Measurements from ENCODE around the gene RANBP3L. TPM values are rescaled to one million over a fixed set of nuclear protein-coding genes. Genes with fewer than 3 reads are reported as not detected.
"Not testable (repeated sequence)": the region's sequence is repeated elsewhere in the genome, so short reads cannot be mapped to it uniquely, and the experiment has no call there.

Gene RANBP3L, protein sequence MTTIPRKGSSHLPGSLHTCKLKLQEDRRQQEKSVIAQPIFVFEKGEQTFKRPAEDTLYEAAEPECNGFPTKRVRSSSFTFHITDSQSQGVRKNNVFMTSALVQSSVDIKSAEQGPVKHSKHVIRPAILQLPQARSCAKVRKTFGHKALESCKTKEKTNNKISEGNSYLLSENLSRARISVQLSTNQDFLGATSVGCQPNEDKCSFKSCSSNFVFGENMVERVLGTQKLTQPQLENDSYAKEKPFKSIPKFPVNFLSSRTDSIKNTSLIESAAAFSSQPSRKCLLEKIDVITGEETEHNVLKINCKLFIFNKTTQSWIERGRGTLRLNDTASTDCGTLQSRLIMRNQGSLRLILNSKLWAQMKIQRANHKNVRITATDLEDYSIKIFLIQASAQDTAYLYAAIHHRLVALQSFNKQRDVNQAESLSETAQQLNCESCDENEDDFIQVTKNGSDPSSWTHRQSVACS
- not detected for total RNA-seq

DNA sequence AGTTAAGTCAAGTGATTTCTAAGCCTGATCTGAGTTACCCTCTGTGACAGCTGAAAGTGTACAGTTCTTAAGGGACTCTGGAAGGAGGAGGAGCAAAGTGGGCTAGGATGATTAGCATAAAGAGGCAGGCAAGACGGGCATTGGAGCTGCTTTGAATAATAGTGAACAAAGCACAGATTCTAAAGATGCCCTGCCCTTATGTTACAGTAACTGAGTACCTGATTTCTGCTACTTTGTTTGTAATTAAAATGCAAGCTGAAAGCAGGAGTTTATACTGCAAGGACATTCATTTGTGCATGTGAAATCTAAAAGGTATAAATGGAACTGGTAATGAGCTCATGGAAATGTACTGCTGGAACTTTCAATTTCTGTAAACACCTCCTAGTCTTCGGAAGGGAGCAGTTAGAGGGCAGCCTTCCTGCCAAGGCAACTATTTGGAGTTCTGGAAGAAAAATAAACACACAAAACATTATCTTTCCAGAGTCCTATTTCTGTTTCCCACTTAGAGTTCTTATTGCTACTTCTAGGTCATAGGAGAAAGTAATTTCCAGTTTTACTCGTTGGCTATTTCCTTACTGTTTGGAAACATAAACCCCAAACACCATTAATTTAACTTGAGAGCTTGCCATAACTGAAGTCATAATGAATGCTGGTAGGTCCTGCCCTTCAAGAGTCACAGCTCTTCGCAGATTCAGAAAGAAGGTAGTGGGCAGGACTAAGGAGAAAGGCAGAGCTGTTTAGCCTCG, at the start of gene RANBP3L:
Gene RANBP3L, minus strand, starts transcription at position 45 of the 746 bp plus-strand sequence. CDS start 486 bp downstream, outside the sequence.
- peaks cover 5% of the 10 kb centered on the region for H3K27me3 Mint-ChIP-seq
- no peak within 1 kb of the TSS for H3K4me3 Mint-ChIP-seq
- ATAC-seq (peak; percentile 56), DNase-seq (no peak)
- H3K9me3 Mint-ChIP-seq: no peaks in the 10 kb centered on the region
- intact Hi-C loops (cut with micrococcal nuclease): no loop called here
- no peak within 1 kb of the TSS for H3K27ac Mint-ChIP-seq
- peaks cover 6% of the 10 kb centered on the region for H3K4me1 Mint-ChIP-seq (ENCODE audit: low read depth)
- TF ChIP-seq, protein P1, sequence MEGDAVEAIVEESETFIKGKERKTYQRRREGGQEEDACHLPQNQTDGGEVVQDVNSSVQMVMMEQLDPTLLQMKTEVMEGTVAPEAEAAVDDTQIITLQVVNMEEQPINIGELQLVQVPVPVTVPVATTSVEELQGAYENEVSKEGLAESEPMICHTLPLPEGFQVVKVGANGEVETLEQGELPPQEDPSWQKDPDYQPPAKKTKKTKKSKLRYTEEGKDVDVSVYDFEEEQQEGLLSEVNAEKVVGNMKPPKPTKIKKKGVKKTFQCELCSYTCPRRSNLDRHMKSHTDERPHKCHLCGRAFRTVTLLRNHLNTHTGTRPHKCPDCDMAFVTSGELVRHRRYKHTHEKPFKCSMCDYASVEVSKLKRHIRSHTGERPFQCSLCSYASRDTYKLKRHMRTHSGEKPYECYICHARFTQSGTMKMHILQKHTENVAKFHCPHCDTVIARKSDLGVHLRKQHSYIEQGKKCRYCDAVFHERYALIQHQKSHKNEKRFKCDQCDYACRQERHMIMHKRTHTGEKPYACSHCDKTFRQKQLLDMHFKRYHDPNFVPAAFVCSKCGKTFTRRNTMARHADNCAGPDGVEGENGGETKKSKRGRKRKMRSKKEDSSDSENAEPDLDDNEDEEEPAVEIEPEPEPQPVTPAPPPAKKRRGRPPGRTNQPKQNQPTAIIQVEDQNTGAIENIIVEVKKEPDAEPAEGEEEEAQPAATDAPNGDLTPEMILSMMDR (IDR thresholded peaks at IDR 0.05): no peak
- H3K36me3 Mint-ChIP-seq (ENCODE audit: low read depth): no peaks in the 10 kb centered on the region
- ChIA-PET CTCF (interaction anchor here (0.7 to 1.8 kb wide), 3 partner anchors 33 to 223 kb away, joined by 4 to 6 read pairs (median 6); no protein-coding TSS in a partner anchor), POLR2A (no interaction called here)

DNA sequence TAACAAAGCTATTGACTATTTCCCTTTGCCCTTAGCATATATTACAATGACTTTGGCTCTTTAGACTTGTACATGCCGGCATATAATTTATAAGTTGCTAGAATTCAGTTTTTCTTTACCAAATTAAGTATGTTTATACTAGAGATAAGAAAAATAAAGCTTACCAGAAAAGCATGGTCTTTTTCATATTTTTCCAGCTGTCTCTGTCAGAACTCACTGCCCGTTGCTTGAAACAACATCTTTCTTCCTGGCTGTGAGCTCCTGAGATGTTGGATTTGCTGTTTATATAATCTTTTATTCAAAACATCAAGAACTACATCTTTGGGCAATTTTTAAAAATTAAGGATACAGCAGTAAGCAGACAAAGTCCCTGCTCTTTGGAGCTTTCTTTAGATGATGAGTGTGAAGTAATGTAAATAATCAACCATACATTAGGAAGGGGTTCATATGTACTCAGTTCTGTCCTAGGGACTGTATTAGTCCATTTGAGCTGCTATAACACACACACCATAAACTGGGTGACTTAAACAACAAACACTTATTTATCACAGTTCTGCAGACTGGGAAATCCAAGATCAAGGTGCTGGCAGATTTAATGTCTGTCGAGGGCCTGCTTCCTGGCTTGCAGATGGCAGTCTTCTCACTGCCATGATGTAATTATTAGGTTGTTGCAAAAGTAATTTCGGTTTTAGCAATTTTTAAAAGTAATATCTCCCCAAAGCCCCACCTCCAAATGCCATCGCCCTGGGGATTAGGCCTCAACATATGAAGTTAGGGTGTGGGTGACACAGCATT, 45.4 kb upstream of the RANBP3L start:
- intact Hi-C loops (cut with micrococcal nuclease): no loop called here
- H3K27ac Mint-ChIP-seq: no peak overlapping the region
- no peaks in the 10 kb centered on the region for H3K9me3 Mint-ChIP-seq
- H3K4me1 Mint-ChIP-seq (ENCODE audit: low read depth): no peaks in the 10 kb centered on the region
- no peaks in the 10 kb centered on the region for H3K27me3 Mint-ChIP-seq
- no peaks in the 10 kb centered on the region for H3K36me3 Mint-ChIP-seq (ENCODE audit: low read depth)
- ChIA-PET POLR2A (no interaction called here), CTCF (no interaction called here)
- ATAC-seq (no peak), DNase-seq (no peak)
- no peak overlapping the region for H3K4me3 Mint-ChIP-seq
- TF ChIP-seq, protein P1 (IDR thresholded peaks at IDR 0.05): no peak

DNA sequence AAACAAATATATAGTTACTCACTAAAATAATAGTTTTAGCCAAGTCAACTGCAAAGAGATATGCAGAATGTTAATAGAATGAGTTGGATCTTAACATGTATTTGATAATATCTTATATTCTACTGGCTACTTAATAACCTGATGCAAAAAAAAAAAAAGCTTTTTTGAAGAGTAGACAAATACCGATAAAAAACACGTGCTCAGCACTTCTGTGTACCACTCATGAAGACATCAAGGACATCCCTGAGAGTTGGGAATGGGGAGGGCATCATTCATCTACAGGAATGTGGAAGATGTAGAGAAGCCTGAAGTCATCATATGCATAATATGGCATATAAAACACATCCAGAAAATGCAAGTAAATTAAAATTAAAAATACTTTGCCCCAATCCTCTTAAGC, 43.2 kb upstream of the RANBP3L start:
- H3K9me3 Mint-ChIP-seq: no peaks in the 10 kb centered on the region
- ChIA-PET CTCF (no interaction called here), POLR2A (no interaction called here)
- no peak overlapping the region for H3K4me3 Mint-ChIP-seq
- DNase-seq (no peak), ATAC-seq (no peak)
- H3K27me3 Mint-ChIP-seq: peaks cover 6% of the 10 kb centered on the region
- intact Hi-C loops (cut with micrococcal nuclease): no loop called here
- no peaks in the 10 kb centered on the region for H3K4me1 Mint-ChIP-seq (ENCODE audit: low read depth)
- TF ChIP-seq, protein P1 (IDR thresholded peaks at IDR 0.05): no peak
- H3K27ac Mint-ChIP-seq: no peak overlapping the region
- H3K36me3 Mint-ChIP-seq (ENCODE audit: low read depth): no peaks in the 10 kb centered on the region

DNA sequence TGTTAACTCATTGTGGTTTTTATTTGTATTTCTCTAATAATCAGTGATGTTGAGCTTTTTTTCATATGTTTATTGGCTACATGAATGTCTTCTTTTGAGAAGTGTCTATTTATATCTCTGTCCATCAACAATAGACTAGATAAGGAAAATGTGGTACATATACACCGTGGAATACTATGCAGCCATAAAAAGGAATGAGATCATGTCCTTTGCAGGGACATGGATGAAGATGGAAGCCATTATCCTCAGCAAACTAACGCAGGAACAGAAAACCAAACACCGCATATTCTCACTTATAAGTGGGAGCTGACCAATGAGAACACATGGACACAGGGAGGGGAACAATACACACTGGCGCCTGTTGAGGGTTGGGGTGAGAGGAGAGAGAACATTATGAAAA, 40.0 kb upstream of the RANBP3L start:
- H3K36me3 Mint-ChIP-seq (ENCODE audit: low read depth); H3K27me3 Mint-ChIP-seq; H3K4me1 Mint-ChIP-seq (ENCODE audit: low read depth); CTCF ChIA-PET; ATAC-seq; H3K9me3 Mint-ChIP-seq; H3K4me3 Mint-ChIP-seq; H3K27ac Mint-ChIP-seq; POLR2A ChIA-PET; DNase-seq; intact Hi-C loops (cut with micrococcal nuclease): not testable (repeated sequence)

DNA sequence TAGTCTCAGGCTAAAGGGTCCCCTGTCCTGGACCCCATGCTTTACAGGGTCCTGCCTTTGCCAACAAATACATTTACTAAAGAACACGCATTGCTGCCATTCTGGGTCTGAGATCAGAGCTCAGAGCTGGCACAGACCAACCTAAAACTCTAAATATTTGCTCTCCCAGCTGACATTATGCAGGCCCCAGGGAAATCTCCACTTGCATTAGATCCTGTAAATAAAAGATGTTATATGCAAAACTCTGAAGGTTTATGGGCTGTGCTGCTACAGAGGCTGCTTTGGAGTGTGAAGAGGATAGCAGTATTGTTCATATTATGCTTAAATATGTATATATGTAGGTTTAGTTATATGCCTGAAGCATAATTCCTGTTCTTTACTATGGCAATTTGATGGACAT, 35.9 kb upstream of the RANBP3L start:
- H3K9me3 Mint-ChIP-seq: no peaks in the 10 kb centered on the region
- TF ChIP-seq, protein P1 (IDR thresholded peaks at IDR 0.05): no peak
- H3K36me3 Mint-ChIP-seq (ENCODE audit: low read depth): no peaks in the 10 kb centered on the region
- H3K4me3 Mint-ChIP-seq: no peak overlapping the region
- peaks cover 10% of the 10 kb centered on the region for H3K27me3 Mint-ChIP-seq
- H3K4me1 Mint-ChIP-seq (ENCODE audit: low read depth): no peaks in the 10 kb centered on the region
- intact Hi-C loops (cut with micrococcal nuclease): no loop called here
- ATAC-seq (no peak), DNase-seq (no peak)
- ChIA-PET POLR2A (no interaction called here), CTCF (no interaction called here)
- H3K27ac Mint-ChIP-seq: no peak overlapping the region

All from activated CD8-positive, alpha-beta T cell treated with anti-CD3 and anti-CD28 coated beads for 36 hours (primary cell).